HL-60 (cell line): ENCODE measurements around the gene FARP1.

Experiments used
- DNase-seq, 2 experiments: peaks; one replicate each; pipeline ENCODE4 v3.0.0-alpha.2; 2010 to 2020; ENCODE audit warnings: low read depth in 1 of 2, low spot score in 1 of 2
- H3K27ac ChIP-seq: fragments of 250-450 bp; sonication (Bioruptor Pico); replicated peaks from 2 replicates; pipeline ENCODE4 v1.5.1; 2020; ENCODE audit warnings: mild to moderate bottlenecking, moderate library complexity
- H3K27me3 ChIP-seq: fragments of 250-450 bp; sonication (Bioruptor Pico); 2 replicates; pipeline ENCODE4 v1.5.1; 2021; ENCODE audit warnings: mild to moderate bottlenecking, moderate library complexity; ENCODE audit not compliant: insufficient read depth, poor library complexity, severe bottlenecking
- H3K4me3 ChIP-seq: replicated peaks from 2 replicates; pipeline ENCODE4 v1.5.1; 2011; ENCODE audit warnings: mild to moderate bottlenecking, control low read depth, low read length; ENCODE audit not compliant: insufficient read depth
- CTCF ChIP-seq: IDR thresholded peaks from one replicate; pipeline ENCODE4 v1.5.1; 2011; ENCODE audit warnings: low read length, control low read depth, inconsistent platforms; ENCODE audit not compliant: insufficient read depth
- GABPA ChIP-seq: IDR thresholded peaks from 2 replicates; pipeline ENCODE4 v1.6.1; 2012; ENCODE audit warnings: low read depth
- POLR2AphosphoS5 ChIP-seq: IDR thresholded peaks from 2 replicates; pipeline ENCODE4 v1.6.1; 2012; ENCODE audit warnings: low read depth
- REST ChIP-seq: IDR thresholded peaks from 2 replicates; pipeline ENCODE4 v1.6.1; 2012; ENCODE audit warnings: low read depth; ENCODE audit not compliant: insufficient replicate concordance
- SPI1 ChIP-seq: IDR thresholded peaks from 2 replicates; pipeline ENCODE4 v1.6.1; 2012; ENCODE audit warnings: low read depth, mild to moderate bottlenecking, borderline replicate concordance

The FARP1 gene

GRCh38 chr13:98385606-98386005 is 242.7 kb downstream of the FARP1 start:
- H3K27me3 ChIP-seq, result no peaks in the 10 kb centered on the region
- H3K27ac ChIP-seq, result no peak overlapping the region
- DNase-seq, result no peak
- H3K4me3 ChIP-seq, result no peak overlapping the region
- TF ChIP-seq CTCF, result no peak
- TF ChIP-seq POLR2AphosphoS5, result no peak
- TF ChIP-seq GABPA, result no peak
- no peak for TF ChIP-seq REST
- TF ChIP-seq SPI1, result no peak

GRCh38 chr13:98386637-98387036 is 243.7 kb downstream of the FARP1 start:
- H3K27ac ChIP-seq, result no peak overlapping the region
- H3K27me3 ChIP-seq, result peaks cover 2% of the 10 kb centered on the region
- no peak for DNase-seq
- no peak for TF ChIP-seq POLR2AphosphoS5
- no peak for TF ChIP-seq REST
- no peak for TF ChIP-seq SPI1
- no peak for TF ChIP-seq GABPA
- H3K4me3 ChIP-seq, result no peak overlapping the region

- H3K4me3 ChIP-seq, result no peak overlapping the region
- no peak for DNase-seq
- TF ChIP-seq REST (no peak), GABPA (no peak), CTCF (no peak), SPI1 (no peak), POLR2AphosphoS5 (no peak)
- no peak overlapping the region for H3K27ac ChIP-seq
- H3K27me3 ChIP-seq, result peaks cover 2% of the 10 kb centered on the region
Observed at GRCh38 chr13:98389319-98389718, 246.4 kb downstream of the FARP1 start.
